AG09309 (cell line): ENCODE data around the gene PROKR2.

Source experiments
- DNase-seq: peaks from one replicate; pipeline ENCODE4 v3.0.0-alpha.2; 2010; ENCODE audit warnings: low read depth
- H3K4me3 ChIP-seq: 2 replicates; pipeline ENCODE4 v1.5.1; 2011; ENCODE audit warnings: mild to moderate bottlenecking, low read depth, low read length, moderate library complexity; ENCODE audit not compliant: control insufficient read depth
- TF ChIP-seq, protein P1 (sequence below): IDR thresholded peaks from 2 replicates; pipeline ENCODE4 v1.5.1; 2011; ENCODE audit warnings: mild to moderate bottlenecking, low read depth, low read length, inconsistent platforms; ENCODE audit not compliant: insufficient read depth, control insufficient read depth; ENCODE audit errors: missing control alignments

The PROKR2 gene

GRCh38 chr20:5297280-5298004 lies 19.3 kb downstream of the PROKR2 start:
- DNase-seq = no peak
- TF ChIP-seq, protein P1, sequence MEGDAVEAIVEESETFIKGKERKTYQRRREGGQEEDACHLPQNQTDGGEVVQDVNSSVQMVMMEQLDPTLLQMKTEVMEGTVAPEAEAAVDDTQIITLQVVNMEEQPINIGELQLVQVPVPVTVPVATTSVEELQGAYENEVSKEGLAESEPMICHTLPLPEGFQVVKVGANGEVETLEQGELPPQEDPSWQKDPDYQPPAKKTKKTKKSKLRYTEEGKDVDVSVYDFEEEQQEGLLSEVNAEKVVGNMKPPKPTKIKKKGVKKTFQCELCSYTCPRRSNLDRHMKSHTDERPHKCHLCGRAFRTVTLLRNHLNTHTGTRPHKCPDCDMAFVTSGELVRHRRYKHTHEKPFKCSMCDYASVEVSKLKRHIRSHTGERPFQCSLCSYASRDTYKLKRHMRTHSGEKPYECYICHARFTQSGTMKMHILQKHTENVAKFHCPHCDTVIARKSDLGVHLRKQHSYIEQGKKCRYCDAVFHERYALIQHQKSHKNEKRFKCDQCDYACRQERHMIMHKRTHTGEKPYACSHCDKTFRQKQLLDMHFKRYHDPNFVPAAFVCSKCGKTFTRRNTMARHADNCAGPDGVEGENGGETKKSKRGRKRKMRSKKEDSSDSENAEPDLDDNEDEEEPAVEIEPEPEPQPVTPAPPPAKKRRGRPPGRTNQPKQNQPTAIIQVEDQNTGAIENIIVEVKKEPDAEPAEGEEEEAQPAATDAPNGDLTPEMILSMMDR = no peak
- H3K4me3 ChIP-seq = no peak overlapping the region

DNA sequence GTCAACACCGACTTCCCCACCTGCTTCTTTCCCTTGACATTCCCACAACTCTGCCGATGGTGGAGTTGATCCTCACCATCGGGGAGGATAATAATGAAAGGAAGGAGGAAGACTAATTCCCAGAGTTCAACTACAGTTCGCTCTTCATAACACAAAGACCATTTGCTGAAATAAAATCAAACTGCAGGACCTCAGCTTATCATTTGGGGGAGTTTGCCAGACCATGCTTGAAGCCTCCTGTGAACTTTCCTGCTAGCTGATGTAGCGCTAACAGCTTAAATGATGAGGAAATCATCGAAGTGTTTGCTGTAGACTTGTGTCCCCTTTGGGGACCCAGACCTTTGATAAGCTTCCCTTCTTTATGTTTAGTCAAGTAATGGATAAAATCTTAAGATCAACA lies 26.2 kb downstream of the PROKR2 start:
- no peak for DNase-seq
- no peak overlapping the region for H3K4me3 ChIP-seq

DNA sequence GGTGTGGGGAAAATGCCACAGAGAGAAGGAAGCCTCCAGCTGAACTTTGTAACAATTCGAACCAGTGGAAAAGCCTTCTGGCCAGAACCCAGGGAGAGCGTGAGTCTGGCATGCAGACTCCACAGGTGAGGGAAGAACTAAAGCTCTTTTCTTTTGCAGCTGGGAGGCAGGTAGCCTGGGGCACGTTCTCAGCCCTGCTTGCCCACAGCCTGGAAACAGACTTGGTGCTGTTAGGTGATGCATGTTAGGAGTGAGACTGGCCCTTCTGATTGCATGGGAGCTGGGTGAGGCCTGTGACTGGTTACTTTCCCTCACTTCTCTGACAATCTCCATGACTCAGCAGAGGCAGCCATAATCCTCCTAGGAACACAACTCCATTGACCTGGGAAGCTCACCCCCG lies 34.2 kb downstream of the PROKR2 start:
- no peak for DNase-seq
- TF ChIP-seq, protein P1 = no peak
- no peak overlapping the region for H3K4me3 ChIP-seq

More for the DNA sequence above, 26.2 kb downstream of the PROKR2 start:
- TF ChIP-seq, protein P1 = no peak

GRCh38 chr20:5279661-5280060 lies 37.1 kb downstream of the PROKR2 start:
- TF ChIP-seq, protein P1 = no peak
- no peak overlapping the region for H3K4me3 ChIP-seq
- DNase-seq = no peak

DNA sequence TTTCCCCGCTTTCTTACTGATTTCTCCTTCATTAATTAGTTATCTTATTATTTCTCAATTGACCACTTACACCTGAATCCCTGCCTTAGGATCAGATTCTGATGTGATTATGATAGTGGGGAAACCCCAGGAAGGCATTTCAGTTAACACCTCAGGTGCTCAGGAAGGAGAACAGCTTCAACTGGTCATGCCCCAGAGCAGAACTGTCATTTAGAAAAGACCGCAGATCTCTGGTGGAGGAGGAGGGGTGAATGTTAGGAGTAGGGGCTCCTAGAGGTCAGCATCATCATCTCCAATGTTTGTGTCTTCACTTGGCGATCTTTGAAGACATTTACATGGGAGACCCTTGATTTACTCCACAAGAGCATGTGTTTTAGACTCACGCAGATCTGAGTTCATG lies 44.5 kb downstream of the PROKR2 start:
- H3K4me3 ChIP-seq = no peak overlapping the region
- no peak for DNase-seq
- TF ChIP-seq, protein P1 = no peak

DNA sequence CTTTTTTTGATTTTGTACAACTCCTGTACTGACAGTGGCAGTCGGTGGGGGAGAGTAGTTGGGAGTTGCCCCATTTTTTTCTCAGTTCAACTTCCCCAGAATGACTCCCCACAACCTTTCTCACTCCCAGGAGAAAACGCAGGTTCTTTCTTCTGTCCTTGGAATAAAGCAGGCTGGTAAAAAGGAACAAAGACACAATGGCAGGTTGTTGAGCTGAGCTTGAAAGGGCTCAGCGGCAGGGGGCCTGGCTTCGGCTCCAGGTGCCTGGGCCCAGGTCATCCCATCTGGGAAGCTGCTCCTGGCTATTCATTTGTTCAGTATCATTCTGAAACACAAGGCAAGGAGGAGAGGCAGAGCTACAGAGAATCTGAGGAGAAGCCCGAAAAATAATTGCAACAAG lies 46.2 kb downstream of the PROKR2 start:
- DNase-seq = no peak
- H3K4me3 ChIP-seq = no peak overlapping the region
- TF ChIP-seq, protein P1 = no peak
